Loucy (cell line): ENCODE data around the gene MAGIX.

Source experiments
- EZH2phosphoT487 ChIP-seq: fragments of 200-600 bp; IDR thresholded peaks from 2 replicates; pipeline ENCODE4 v1.6.1; 2018; ENCODE audit warnings: antibody characterized with exemption, mild to moderate bottlenecking, moderate library complexity, borderline replicate concordance
- TF ChIP-seq, protein P1 (sequence below): fragments of 200-600 bp; sonication (generic); conservative IDR thresholded peaks from 2 replicates; pipeline ENCODE4 v1.5.1; 2014; ENCODE audit warnings: mild to moderate bottlenecking, antibody characterized with exemption, low read length

DNA sequence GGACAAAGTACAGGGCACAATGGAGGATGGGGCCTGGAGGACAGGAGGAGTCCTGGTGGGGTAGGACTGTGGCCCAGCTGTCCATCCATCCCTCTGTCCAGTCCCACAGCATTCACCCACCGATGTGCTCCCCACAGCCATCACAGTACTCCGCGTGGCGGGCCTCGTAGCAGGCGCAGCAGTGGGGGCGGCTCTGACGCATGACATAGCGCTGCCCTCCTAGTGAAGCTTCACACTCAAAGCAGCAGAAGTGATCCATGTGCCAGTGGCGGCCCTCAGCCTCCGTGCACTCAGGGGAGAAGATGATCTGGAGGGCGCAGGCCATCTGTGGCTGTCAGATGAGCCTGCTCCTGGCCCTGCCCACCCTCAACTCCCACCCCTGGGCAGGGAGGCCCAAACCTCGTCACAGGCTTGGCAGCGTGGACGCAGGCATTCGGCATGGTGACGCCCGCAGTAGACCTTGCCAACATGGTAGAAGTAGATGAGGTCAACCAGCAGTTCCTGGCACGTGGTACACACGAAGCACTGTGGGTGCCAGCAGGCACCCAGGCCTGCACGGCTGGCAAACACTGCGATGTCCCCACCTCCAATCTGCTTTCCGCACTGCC, 15.4 kb downstream of the MAGIX start:
- TF ChIP-seq, protein P1, sequence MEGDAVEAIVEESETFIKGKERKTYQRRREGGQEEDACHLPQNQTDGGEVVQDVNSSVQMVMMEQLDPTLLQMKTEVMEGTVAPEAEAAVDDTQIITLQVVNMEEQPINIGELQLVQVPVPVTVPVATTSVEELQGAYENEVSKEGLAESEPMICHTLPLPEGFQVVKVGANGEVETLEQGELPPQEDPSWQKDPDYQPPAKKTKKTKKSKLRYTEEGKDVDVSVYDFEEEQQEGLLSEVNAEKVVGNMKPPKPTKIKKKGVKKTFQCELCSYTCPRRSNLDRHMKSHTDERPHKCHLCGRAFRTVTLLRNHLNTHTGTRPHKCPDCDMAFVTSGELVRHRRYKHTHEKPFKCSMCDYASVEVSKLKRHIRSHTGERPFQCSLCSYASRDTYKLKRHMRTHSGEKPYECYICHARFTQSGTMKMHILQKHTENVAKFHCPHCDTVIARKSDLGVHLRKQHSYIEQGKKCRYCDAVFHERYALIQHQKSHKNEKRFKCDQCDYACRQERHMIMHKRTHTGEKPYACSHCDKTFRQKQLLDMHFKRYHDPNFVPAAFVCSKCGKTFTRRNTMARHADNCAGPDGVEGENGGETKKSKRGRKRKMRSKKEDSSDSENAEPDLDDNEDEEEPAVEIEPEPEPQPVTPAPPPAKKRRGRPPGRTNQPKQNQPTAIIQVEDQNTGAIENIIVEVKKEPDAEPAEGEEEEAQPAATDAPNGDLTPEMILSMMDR: no peak
- no peak for TF ChIP-seq EZH2phosphoT487
